ENCODE data around the gene GAB2. TPM values are rescaled to one million over a fixed set of nuclear protein-coding genes. Genes with fewer than 3 reads are reported as not detected.

Gene GAB2
- polyA plus RNA-seq, 2 of the 4 experiments (the other 2 are of a cell fraction), result 2.8 to 4.7 TPM

- DNase-seq (ENCODE audit: low read depth in 1 of 2, low spot score in 1 of 2), result no peak
- H3K4me2 ChIP-seq, result no peak overlapping the region
- no peak overlapping the region for H3K27ac ChIP-seq
- ATAC-seq, result no peak
- POLR2A ChIA-PET, result no interaction called here
- CTCF ChIA-PET, result interaction anchor here (0.7 to 2.5 kb wide), 4 partner anchors 16 to 207 kb away, joined by 3 to 9 read pairs (median 3); no protein-coding TSS in a partner anchor
- H3K4me1 ChIP-seq, result no peaks in the 10 kb centered on the region
- FAIRE-seq, result no peak
- H3K4me3 ChIP-seq, result no peak overlapping the region
- TF ChIP-seq SMC3 (IDR thresholded peaks at IDR 0.05) (no peak), GATA3 (IDR thresholded peaks at IDR 0.05; ENCODE audit: borderline replicate concordance) (no peak), ZSCAN20 (CRISPR knock-in tag; IDR thresholded peaks at IDR 0.05) (no peak), SREBF2 (IDR thresholded peaks at IDR 0.05) (no peak), RARB (CRISPR knock-in tag; IDR thresholded peaks at IDR 0.05) (no peak), JUNB (IDR thresholded peaks at IDR 0.05) (no peak), KDM5A (IDR thresholded peaks at IDR 0.05) (no peak), POLR2A (IDR thresholded peaks at IDR 0.05; ENCODE audit: low read length) (no peak), PHF8 (IDR thresholded peaks at IDR 0.05; ENCODE audit: borderline replicate concordance, low read depth) (no peak), EP300 (IDR thresholded peaks at IDR 0.05) (no peak), ZNF302 (CRISPR knock-in tag; IDR thresholded peaks at IDR 0.05) (no peak), FOXS1 (CRISPR knock-in tag; IDR thresholded peaks at IDR 0.05) (no peak), TFCP2L1 (CRISPR knock-in tag; IDR thresholded peaks at IDR 0.05) (no peak), MYC (IDR thresholded peaks at IDR 0.05; ENCODE audit: borderline replicate concordance, low read length) (no peak)
- TF ChIP-seq, protein P1, sequence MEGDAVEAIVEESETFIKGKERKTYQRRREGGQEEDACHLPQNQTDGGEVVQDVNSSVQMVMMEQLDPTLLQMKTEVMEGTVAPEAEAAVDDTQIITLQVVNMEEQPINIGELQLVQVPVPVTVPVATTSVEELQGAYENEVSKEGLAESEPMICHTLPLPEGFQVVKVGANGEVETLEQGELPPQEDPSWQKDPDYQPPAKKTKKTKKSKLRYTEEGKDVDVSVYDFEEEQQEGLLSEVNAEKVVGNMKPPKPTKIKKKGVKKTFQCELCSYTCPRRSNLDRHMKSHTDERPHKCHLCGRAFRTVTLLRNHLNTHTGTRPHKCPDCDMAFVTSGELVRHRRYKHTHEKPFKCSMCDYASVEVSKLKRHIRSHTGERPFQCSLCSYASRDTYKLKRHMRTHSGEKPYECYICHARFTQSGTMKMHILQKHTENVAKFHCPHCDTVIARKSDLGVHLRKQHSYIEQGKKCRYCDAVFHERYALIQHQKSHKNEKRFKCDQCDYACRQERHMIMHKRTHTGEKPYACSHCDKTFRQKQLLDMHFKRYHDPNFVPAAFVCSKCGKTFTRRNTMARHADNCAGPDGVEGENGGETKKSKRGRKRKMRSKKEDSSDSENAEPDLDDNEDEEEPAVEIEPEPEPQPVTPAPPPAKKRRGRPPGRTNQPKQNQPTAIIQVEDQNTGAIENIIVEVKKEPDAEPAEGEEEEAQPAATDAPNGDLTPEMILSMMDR (IDR thresholded peaks at IDR 0.05), result no peak
- TF ChIP-seq, protein P2, sequence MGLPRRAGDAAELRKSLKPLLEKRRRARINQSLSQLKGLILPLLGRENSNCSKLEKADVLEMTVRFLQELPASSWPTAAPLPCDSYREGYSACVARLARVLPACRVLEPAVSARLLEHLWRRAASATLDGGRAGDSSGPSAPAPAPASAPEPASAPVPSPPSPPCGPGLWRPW (IDR thresholded peaks at IDR 0.05), result no peak
- 94% methylated on average over 1 of the region's 1 CpG for WGBS (ENCODE audit: missing lambda C conversion rate)
- H3K9me3 ChIP-seq, result no peaks in the 10 kb centered on the region
Observed at GRCh38 chr11:78432956-78433355, 15.3 kb upstream of the GAB2 start.

GRCh38 chr11:78432058-78432515 lies 14.5 kb upstream of the GAB2 start:
- 68% methylated on average over 4 of the region's 4 CpGs for WGBS (ENCODE audit: missing lambda C conversion rate)
- Histone ChIP-seq H3K9me3 (no peaks in the 10 kb centered on the region), H3K4me1 (no peaks in the 10 kb centered on the region), H3K4me2 (no peak overlapping the region), H3K4me3 (no peak overlapping the region), H3K27ac (no peak overlapping the region)
- ChIA-PET CTCF (interaction anchor here (0.6 to 2.5 kb wide), 8 partner anchors 9 to 686 kb away, joined by 3 to 9 read pairs (median 3); no protein-coding TSS in a partner anchor), POLR2A (no interaction called here)
- ATAC-seq (peak in 1 of 2 experiments; percentile 76; a peak in 3 of 6 replicates), DNase-seq (ENCODE audit: low read depth in 1 of 2, low spot score in 1 of 2) (peak in 1 of 2 experiments; percentile 20), FAIRE-seq (no peak)
- no peak for TF ChIP-seq FOSL2 (IDR thresholded peaks at IDR 0.05)
- no peak for TF ChIP-seq FOSL2 (CRISPR knock-in tag; IDR thresholded peaks at IDR 0.05)
- TF ChIP-seq ZC3H11A (IDR thresholded peaks at IDR 0.05), result no peak
- TF ChIP-seq JUNB (IDR thresholded peaks at IDR 0.05), result no peak
- TF ChIP-seq NPAS2 (CRISPR knock-in tag; IDR thresholded peaks at IDR 0.05; ENCODE audit: borderline replicate concordance), result no peak
- TF ChIP-seq ESRRA (IDR thresholded peaks at IDR 0.05; ENCODE audit: borderline replicate concordance, low read length), result no peak
- TF ChIP-seq RAD21 (conservative IDR thresholded peaks at IDR 0.05 in 1 of 2, IDR thresholded peaks at IDR 0.05 in 1 of 2), result peak; percentile 29; a peak in 3 of 5 replicates
- TF ChIP-seq EHMT2 (IDR thresholded peaks at IDR 0.05; ENCODE audit: low read depth), result no peak
- no peak for TF ChIP-seq ELK1 (IDR thresholded peaks at IDR 0.05; ENCODE audit: low read depth, low read length)
- TF ChIP-seq EP300 (IDR thresholded peaks at IDR 0.05), result no peak
- no peak for TF ChIP-seq KDM1A (IDR thresholded peaks at IDR 0.05; ENCODE audit: low read depth)
- no peak for TF ChIP-seq MYC (IDR thresholded peaks at IDR 0.05; ENCODE audit: borderline replicate concordance, low read length)
- TF ChIP-seq, protein P1 (IDR thresholded peaks at IDR 0.05), result peak; percentile 44
- TF ChIP-seq FOSB (CRISPR knock-in tag; IDR thresholded peaks at IDR 0.05), result no peak
- 0 out of 3 replicates have a peak, but pooled peaks have one; percentile 30 for TF ChIP-seq SMC3 (IDR thresholded peaks at IDR 0.05)
- no peak for TF ChIP-seq TP53 (CRISPR knock-in tag; IDR thresholded peaks at IDR 0.05)
- TF ChIP-seq EHF (CRISPR knock-in tag; IDR thresholded peaks at IDR 0.05), result no peak
- TF ChIP-seq HOXB5 (CRISPR knock-in tag; IDR thresholded peaks at IDR 0.05), result no peak
- no peak for TF ChIP-seq NFE2L2 (conservative IDR thresholded peaks at IDR 0.05; ENCODE audit: low read length)
